Measurements from ENCODE around the gene XNDC1N.
"Not testable (repeated sequence)": the region's sequence is repeated elsewhere in the genome, so short reads cannot be mapped to it uniquely, and the experiment has no call there.

XNDC1N gene

DNA sequence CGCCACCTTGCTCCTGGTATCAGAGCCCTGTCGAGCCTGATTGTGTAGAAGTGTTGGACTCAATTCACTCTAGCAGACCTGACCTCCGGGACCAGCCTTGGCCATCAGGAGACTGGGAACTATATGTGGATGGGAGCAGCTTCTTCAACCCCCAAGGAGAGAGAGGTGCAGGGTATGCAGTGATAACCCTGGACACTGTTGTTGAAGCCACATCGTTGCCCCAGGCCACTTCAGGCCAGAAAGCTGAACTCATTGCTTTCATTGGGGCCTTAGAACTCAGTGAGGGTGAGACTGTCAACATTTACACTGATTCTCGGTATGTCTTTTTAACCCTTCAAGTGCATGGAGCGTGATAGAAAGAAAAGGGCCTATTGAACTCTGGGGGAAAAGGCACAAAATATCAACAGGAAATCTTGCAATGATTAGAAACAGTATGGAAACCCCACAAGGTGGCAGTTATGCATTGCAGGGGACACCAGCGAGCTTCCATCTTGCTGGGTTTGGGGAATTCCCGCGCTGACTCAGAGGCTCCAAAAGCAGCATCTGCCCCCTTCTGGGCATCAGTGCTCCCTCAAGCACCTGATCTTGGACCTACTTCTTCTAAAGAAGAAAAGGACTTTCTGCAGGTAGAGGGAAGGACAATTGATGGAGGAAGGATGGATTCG lies 16.9 kb downstream of the XNDC1N start:
- Mint-ChIP-seq H3K27ac (peak overlapping the region; percentile 58), H3K4me1 (peaks cover 19% of the 10 kb centered on the region), H3K36me3 (peaks cover 50% of the 10 kb centered on the region)
- not testable (repeated sequence) for ATAC-seq, H3K9me3 Mint-ChIP-seq, H3K4me3 Mint-ChIP-seq
- peak; percentile 35 to 81 for DNase-seq (ENCODE audit: low spot score in 2 of 2)

DNA sequence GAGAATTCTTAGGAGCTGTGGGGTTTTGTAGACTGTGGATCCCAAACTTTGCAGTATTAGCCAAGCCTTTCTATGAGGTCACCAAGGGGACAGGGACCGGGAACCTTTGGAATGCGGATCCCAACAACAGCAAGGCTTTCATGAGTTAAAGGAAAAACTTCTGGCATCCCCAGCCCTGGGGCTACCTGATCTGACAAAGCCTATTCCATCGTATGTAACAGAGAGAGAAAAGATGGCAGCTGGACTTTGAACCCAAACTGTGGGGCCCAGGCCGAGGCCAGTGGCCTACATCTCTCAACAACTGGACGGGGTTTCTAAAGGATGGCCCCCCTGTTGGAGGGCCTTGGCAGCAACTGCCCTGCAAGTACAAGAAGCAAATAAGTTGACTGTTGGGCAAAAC lies 17.6 kb downstream of the XNDC1N start:
- Mint-ChIP-seq H3K27ac (peak overlapping the region; percentile 40), H3K36me3 (peaks cover 44% of the 10 kb centered on the region)
- not testable (repeated sequence) for H3K4me3 Mint-ChIP-seq

GRCh38 chr11:71908218-71908617 lies 20.2 kb downstream of the XNDC1N start:
- H3K27ac Mint-ChIP-seq, result no peak overlapping the region
- H3K9me3 Mint-ChIP-seq, result no peaks in the 10 kb centered on the region
- peaks cover 30% of the 10 kb centered on the region for H3K36me3 Mint-ChIP-seq
- DNase-seq (ENCODE audit: low spot score in 2 of 2), result no peak
- H3K4me1 Mint-ChIP-seq, result peaks cover 12% of the 10 kb centered on the region
- ATAC-seq, result no peak
- no peak overlapping the region for H3K4me3 Mint-ChIP-seq

More for the DNA sequence above, 17.6 kb downstream of the XNDC1N start:
- DNase-seq (ENCODE audit: low spot score in 2 of 2); ATAC-seq; H3K9me3 Mint-ChIP-seq: not testable (repeated sequence)
- H3K4me1 Mint-ChIP-seq, result peaks cover 19% of the 10 kb centered on the region

DNA sequence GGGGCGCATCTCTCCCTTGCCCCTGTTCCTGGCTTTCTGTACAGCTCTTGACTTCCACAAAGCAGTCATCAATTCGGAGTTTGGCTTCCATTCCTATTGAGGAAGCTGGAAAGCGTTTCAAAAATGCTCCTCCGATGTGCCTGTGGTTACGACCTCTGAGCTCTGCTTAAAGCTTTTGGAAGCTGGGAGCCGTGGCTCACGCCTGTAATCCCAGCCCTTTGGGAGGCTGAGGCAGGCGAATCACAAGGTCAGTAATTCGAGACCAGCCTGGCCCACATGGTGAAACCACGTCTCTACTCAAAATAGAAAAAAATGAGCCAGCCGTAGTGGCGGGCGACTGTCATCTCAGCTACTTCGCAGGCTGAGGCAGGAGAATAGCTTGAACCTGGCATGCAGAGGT lies 27.3 kb downstream of the XNDC1N start:
- H3K4me1 Mint-ChIP-seq; ATAC-seq; DNase-seq (ENCODE audit: low spot score in 2 of 2); H3K9me3 Mint-ChIP-seq; H3K4me3 Mint-ChIP-seq; H3K27ac Mint-ChIP-seq: not testable (repeated sequence)
- H3K36me3 Mint-ChIP-seq, result peaks cover 21% of the 10 kb centered on the region

DNA sequence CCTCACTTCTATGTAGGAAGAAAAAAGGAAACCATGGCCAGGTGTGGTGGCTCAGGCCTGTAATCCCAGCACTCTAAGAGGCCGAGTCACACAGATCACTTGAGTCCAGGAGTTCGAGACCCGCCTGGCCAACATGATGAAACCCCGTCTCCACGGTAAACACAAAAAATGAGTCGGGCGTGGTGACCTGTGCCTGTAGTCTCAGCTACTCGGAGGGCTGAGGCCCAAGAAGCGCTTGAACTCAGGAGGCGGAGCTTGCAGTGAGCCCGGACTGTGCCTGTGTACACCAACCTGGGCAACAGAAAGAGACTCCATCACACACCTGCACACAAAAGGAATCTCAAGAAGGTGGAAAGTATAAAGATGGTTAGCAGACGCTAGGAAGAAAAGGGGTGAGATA lies 32.4 kb downstream of the XNDC1N start:
- Mint-ChIP-seq H3K4me3 (no peak overlapping the region), H3K36me3 (peaks cover 14% of the 10 kb centered on the region), H3K9me3 (peaks cover 2% of the 10 kb centered on the region), H3K27ac (no peak overlapping the region), H3K4me1 (no peaks in the 10 kb centered on the region)
- ATAC-seq, result no peak
- no peak for DNase-seq (ENCODE audit: low spot score in 2 of 2)

GRCh38 chr11:71889181-71889872 lies 39.1 kb downstream of the XNDC1N start:
- ATAC-seq; H3K9me3 Mint-ChIP-seq; DNase-seq (ENCODE audit: low spot score in 2 of 2); H3K27ac Mint-ChIP-seq; H3K4me3 Mint-ChIP-seq; H3K4me1 Mint-ChIP-seq; H3K36me3 Mint-ChIP-seq: not testable (repeated sequence)

DNA sequence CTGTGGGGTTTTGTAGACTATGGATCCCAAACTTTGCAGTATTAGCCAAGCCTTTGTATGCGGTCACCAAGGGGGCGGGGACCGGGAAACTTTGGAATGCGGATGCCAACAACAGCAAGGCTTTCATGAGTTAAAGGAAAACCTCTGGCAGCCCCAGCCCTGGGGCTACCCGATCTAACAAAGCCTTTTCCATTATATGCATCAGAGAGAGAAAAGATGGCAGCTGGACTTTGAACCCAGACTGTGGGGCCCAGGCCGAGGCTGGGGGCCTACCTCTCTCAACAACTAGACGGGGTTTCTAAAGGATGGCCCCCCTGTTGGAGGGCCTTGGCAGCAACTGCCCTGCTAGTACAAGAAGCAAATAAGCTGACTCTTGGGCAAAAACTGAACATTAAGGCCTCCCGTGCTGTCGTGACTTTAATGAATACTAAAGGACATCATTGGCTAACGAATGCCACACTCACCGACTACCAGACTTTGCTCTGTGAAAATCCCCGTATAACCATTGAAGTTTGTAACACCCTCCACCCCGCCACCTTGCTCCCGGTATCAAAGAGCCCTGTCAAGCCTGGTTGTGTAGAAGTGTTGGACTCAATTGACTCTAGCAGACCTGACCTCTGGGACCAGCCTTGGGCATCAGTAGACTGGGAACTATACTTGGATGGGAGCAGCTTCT lies 39.9 kb downstream of the XNDC1N start:
- not testable (repeated sequence) for ATAC-seq; H3K9me3 Mint-ChIP-seq; DNase-seq (ENCODE audit: low spot score in 2 of 2); H3K4me1 Mint-ChIP-seq; H3K27ac Mint-ChIP-seq; H3K36me3 Mint-ChIP-seq; H3K4me3 Mint-ChIP-seq

DNA sequence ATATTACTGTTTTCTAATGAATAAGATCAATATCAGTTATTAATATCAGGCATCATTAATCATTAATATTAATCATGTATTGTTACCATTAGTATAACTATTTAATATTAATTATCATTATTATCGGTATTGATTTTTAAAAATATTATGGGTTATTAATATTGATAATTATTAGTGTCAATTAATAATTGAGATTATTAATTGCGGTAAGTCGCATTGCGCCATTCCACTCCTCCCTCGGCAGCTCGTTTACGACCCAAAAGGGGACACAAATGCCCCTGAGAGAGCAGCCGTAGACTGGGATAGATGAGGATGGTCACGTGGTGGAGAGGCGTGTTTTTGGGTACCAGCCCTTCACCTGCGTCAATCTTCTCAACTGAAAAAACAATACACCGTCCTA lies 42.6 kb downstream of the XNDC1N start:
- peaks cover 12% of the 10 kb centered on the region for H3K36me3 Mint-ChIP-seq
- DNase-seq (ENCODE audit: low spot score in 2 of 2); ATAC-seq; H3K9me3 Mint-ChIP-seq; H3K27ac Mint-ChIP-seq; H3K4me3 Mint-ChIP-seq; H3K4me1 Mint-ChIP-seq: not testable (repeated sequence)

Measured in stimulated activated effector memory CD8-positive, alpha-beta T cell treated with anti-CD3 and anti-CD28 coated beads, Interleukin-12 subunit alpha, Interleukin-12 subunit beta, amount 100 ng/mL, for 72 hours (primary cell).